Measurements from ENCODE around the gene PXN. TPM values are rescaled to one million over a fixed set of nuclear protein-coding genes. Genes with fewer than 3 reads are reported as not detected.

The PXN gene
- total RNA-seq, 4 donors from 2014 or later: 54.1 to 93.1 (median 65.0) TPM

DNA sequence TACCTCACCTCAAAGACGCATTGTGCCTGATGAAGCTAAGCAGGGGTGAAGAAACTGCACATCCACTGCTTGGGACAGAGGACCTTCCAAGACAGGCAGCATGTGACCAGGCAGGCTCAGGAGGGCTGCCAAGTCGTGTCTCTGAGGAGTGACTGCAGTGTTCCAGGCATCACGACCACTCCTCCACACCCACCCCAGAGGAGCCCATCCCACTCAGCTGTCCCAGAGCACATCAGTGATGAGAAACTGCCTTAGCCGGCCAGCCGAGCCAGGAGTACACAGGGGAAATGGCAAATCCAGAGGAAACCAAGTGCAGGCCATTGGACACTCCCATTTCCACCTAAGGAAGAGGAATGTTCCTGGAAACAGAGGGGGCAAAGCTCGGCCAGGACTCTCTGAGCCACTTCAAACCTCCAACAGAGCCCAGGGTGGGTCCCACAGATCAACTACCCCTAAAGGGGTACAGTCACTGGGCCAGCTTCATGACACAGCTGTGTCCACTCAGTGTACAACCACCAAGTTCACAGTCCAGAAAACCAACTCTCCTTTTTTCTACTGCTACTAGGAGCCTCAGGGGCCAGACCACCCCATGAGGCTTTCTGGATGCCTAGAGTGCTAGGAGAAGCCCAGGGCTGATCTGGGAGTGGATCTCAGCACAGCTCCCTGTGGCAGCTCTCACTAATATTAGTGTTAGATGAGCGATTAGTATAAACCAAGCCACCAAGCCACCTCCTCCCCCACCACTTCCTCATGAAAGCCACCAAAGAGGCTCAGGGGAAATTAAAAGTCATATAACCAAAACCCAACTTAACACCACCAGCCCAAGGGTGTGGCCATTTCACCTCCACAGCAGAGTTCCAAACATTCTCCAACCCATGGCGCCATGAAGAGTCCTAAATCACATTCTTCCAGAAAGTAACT, 15.4 kb downstream of the PXN start:
- TF ChIP-seq CTCF (IDR thresholded peaks at IDR 0.05; ENCODE audit: low read depth): no peak

- no peak for TF ChIP-seq CTCF (IDR thresholded peaks at IDR 0.05; ENCODE audit: low read depth)
Observed at GRCh38 chr12:120249266-120249874, 16.2 kb downstream of the PXN start.

DNA sequence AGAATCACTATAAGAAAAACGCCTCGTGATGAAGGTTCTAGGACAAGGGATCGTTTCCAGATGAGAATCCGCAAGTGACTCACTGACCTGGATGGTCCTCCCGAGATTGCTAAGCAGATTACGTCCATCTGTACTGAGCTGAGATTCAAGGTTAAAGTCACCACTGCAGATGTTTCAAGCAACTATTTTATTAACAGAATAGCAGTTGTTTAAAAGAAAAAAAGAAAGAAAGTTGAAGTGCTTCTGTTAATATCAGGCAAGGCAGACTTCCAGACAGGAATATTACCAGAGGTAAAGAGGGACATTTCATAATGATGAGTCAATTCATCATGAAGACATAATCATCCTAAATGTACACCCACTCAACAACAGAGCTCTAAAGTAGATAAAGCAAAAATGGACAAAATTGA, 17.9 kb downstream of the PXN start:
- no peak for TF ChIP-seq CTCF (IDR thresholded peaks at IDR 0.05; ENCODE audit: low read depth)

DNA sequence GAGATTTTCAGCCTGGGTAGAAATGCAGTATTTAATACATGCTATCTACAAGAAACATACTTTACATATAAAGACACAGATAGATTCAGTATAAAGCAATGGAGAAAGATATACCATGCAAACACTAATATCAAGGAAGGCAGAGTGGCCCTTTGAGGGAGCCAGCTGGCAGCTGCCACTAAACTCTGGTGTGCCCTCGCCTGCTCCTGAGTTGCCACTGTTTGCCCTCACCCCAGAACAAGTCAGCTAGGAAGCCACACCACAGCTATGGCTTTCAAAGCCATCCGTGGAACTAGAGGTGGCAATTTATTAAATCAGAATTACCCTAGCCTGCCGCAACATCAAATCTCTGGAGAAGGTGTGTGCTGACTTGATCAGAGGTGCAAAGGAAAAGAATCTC, 18.3 kb downstream of the PXN start:
- no peak for TF ChIP-seq CTCF (IDR thresholded peaks at IDR 0.05; ENCODE audit: low read depth)

GRCh38 chr12:120242971-120243699, 22.4 kb downstream of the PXN start:
- TF ChIP-seq CTCF (IDR thresholded peaks at IDR 0.05; ENCODE audit: low read depth): no peak

DNA sequence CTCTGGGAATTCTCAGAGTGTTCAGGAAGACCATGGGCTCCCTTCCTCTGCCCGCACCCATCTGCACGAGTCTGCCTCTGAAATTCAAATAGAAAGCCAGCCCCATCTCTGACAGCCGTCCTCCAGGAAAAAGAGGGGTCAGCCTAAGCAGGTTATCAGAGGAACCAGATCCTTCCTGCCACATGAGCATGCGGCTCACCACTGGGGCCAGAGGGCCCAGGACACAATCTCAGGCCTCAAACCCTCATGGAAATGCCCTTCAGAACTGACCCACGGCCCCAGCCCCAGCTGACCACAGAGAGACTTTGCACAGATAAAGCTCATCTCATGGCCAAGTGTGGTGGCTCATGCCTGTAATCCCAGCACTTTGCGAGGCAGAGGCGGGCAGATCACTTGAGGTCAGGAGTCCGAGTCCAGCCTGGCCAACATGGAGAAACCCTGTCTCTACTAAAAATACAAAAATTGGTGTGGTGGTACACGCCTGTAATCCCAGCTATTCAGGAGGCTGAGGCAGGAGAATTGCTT, 23.2 kb downstream of the PXN start:
- TF ChIP-seq CTCF (IDR thresholded peaks at IDR 0.05; ENCODE audit: low read depth): no peak
